Uterus (tissue), 2 donors: ENCODE measurements around the gene VARS1.
A peak's percentile ranks its signal among the peaks of the same experiment; 100 is the strongest.

Experiments
- POLR2A ChIP-seq, 2 donors: fragments of 450-650 bp; IDR thresholded peaks; one replicate each; pipeline ENCODE4 v1.6.1; 2016; ENCODE audit warnings: antibody characterized with exemption in 2 of 2, mild to moderate bottlenecking in 1 of 2, moderate library complexity in 1 of 2
- TF ChIP-seq, protein P1 (sequence below), 4 experiments: fragments of 200-600 bp in 2 of 4; fragments of 450-650 bp in 2 of 4; sonication (generic) in 2 of 4; IDR thresholded peaks; one replicate each; pipeline ENCODE4 v1.5.1; 2016 to 2019; ENCODE audit warnings: antibody characterized with exemption in 4 of 4, mild to moderate bottlenecking in 2 of 4, moderate library complexity in 1 of 4

DNA sequence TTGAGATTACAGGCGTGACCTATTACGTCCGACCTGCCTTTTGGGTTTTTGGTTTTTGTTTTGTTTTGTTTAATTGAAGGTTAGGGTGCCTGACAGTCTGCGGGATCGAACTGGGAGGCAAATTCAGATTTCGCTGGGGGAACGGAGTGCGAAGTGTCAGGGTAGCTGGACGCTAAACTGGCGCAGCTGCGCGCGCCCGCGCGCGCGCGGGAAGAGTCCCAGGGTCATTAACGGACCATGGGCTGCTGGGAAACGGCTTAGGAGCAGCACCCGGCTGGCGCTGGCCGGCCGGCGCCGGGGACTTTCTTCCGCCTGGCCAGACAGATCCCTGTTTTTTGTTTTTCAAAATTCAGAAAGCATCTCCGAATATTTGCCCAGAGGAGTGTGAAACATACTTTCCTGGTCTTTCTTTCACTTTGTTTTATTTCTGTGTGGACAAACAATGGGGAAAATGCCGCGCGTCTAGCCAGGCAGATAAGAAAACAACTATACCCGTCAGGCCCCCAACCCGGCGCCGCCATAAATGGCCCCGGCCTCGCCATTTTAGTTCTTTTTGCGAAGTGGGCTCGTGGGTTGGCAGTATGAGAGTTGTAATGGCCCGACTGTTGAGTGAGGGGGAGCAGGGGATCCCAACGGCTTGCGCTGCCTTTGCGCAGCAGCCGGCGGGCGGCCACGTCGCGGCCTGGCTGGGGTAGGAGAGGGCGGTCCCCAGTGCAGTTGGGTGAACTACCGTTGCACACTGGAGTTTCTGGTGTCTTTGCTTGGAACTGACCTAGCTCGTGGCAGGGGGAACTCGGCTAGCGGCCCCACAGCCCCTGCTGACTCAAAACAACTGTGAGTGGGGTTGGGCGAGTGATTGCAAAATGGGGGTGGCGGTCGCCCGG lies 39.1 kb upstream of the VARS1 start:
- TF ChIP-seq, protein P1, sequence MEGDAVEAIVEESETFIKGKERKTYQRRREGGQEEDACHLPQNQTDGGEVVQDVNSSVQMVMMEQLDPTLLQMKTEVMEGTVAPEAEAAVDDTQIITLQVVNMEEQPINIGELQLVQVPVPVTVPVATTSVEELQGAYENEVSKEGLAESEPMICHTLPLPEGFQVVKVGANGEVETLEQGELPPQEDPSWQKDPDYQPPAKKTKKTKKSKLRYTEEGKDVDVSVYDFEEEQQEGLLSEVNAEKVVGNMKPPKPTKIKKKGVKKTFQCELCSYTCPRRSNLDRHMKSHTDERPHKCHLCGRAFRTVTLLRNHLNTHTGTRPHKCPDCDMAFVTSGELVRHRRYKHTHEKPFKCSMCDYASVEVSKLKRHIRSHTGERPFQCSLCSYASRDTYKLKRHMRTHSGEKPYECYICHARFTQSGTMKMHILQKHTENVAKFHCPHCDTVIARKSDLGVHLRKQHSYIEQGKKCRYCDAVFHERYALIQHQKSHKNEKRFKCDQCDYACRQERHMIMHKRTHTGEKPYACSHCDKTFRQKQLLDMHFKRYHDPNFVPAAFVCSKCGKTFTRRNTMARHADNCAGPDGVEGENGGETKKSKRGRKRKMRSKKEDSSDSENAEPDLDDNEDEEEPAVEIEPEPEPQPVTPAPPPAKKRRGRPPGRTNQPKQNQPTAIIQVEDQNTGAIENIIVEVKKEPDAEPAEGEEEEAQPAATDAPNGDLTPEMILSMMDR (IDR thresholded peaks at IDR 0.05): no peak
- peak; percentile 60 to 71 for TF ChIP-seq POLR2A (IDR thresholded peaks at IDR 0.05)
